GM12878 (cell line): ENCODE measurements around the gene SLC25A28. TPM values are rescaled to one million over a fixed set of nuclear protein-coding genes. Genes with fewer than 3 reads are reported as not detected.
A peak's percentile ranks its signal among the peaks of the same experiment; 100 is the strongest.

ENCODE experiments used
- ATF7 ChIP-seq: fragments of 450-650 bp; IDR thresholded peaks from 2 replicates; pipeline ENCODE4 v1.6.1; 2016; ENCODE audit warnings: low read depth, mild to moderate bottlenecking
- BCL3 ChIP-seq: IDR thresholded peaks from 2 replicates; pipeline ENCODE4 v1.6.1; 2011; ENCODE audit warnings: borderline replicate concordance, low read depth, mild to moderate bottlenecking, moderate library complexity, low read length; ENCODE audit not compliant: insufficient read depth, poor library complexity, severe bottlenecking
- CBX3 ChIP-seq: fragments of 200-600 bp; sonication (generic); IDR thresholded peaks from 2 replicates; pipeline ENCODE4 v1.6.1; 2016; ENCODE audit warnings: low read depth, borderline replicate concordance
- CHD4 ChIP-seq: fragments of 200-600 bp; sonication (generic); IDR thresholded peaks from 2 replicates; pipeline ENCODE4 v1.6.1; 2016; ENCODE audit warnings: mild to moderate bottlenecking
- DPF2 ChIP-seq: fragments of 450-650 bp; IDR thresholded peaks from 2 replicates; pipeline ENCODE4 v1.6.1; 2017; ENCODE audit warnings: mild to moderate bottlenecking
- E2F4 ChIP-seq: IDR thresholded peaks from 2 replicates; pipeline ENCODE4 v1.6.1; 2012; ENCODE audit warnings: low read depth, low read length, improper control_type of control experiment
- ELK1 ChIP-seq: IDR thresholded peaks from 2 replicates; pipeline ENCODE4 v1.6.1; 2012; ENCODE audit warnings: low read depth, low read length, improper control_type of control experiment
- ESRRA ChIP-seq: IDR thresholded peaks from 2 replicates; pipeline ENCODE4 v1.6.1; 2012; ENCODE audit warnings: mild to moderate bottlenecking, low read length, improper control_type of control experiment
- HSF1 ChIP-seq: fragments of 150-350 bp; IDR thresholded peaks from 2 replicates; pipeline ENCODE4 v1.6.1; 2014; ENCODE audit warnings: mild to moderate bottlenecking, low read depth, low read length
- IKZF2 ChIP-seq, 2 experiments: fragments of 450-650 bp; IDR thresholded peaks; 2 replicates each; pipeline ENCODE4 v1.6.1; 2017; ENCODE audit warnings: mild to moderate bottlenecking in 2 of 2, moderate library complexity in 2 of 2
- IRF5 ChIP-seq: fragments of 450-650 bp; IDR thresholded peaks from 2 replicates; pipeline ENCODE4 v1.6.1; 2017; ENCODE audit warnings: borderline replicate concordance
- JUNB ChIP-seq: IDR thresholded peaks from 2 replicates; pipeline ENCODE4 v1.6.1; 2016; ENCODE audit warnings: antibody characterized with exemption, mild to moderate bottlenecking
- MEF2B ChIP-seq: fragments of 450-650 bp; IDR thresholded peaks from 2 replicates; pipeline ENCODE4 v1.6.1; 2018; ENCODE audit warnings: mild to moderate bottlenecking, moderate library complexity; ENCODE audit not compliant: partially characterized antibody, poor library complexity, severe bottlenecking
- MTA2 ChIP-seq: fragments of 450-650 bp; IDR thresholded peaks from 2 replicates; pipeline ENCODE4 v1.6.1; 2016; ENCODE audit warnings: low read depth, mild to moderate bottlenecking, moderate library complexity
- MYC ChIP-seq: IDR thresholded peaks from 2 replicates; pipeline ENCODE4 v1.6.1; 2011; ENCODE audit warnings: mild to moderate bottlenecking, low read length, moderate library complexity, inconsistent platforms; ENCODE audit not compliant: insufficient read depth, insufficient replicate concordance, insufficient read length, severe bottlenecking
- RCOR1 ChIP-seq: conservative IDR thresholded peaks from 2 replicates; pipeline ENCODE4 v1.6.1; 2012; ENCODE audit warnings: low read depth, low read length, improper control_type of control experiment
- RELB ChIP-seq: fragments of 450-650 bp; IDR thresholded peaks from 2 replicates; pipeline ENCODE4 v1.6.1; 2017; ENCODE audit warnings: low read depth, mild to moderate bottlenecking, moderate library complexity
- STAT1 ChIP-seq: fragments of 450-650 bp; conservative IDR thresholded peaks from 2 replicates; pipeline ENCODE4 v1.6.1; 2014; ENCODE audit warnings: antibody characterized with exemption, mild to moderate bottlenecking
- USF1 ChIP-seq: IDR thresholded peaks from 2 replicates; pipeline ENCODE4 v1.6.1; 2011; ENCODE audit warnings: borderline replicate concordance, low read depth, mild to moderate bottlenecking, moderate library complexity, mixed read lengths, low read length; ENCODE audit not compliant: insufficient read depth; ENCODE audit errors: extremely low read length
- ZNF384 ChIP-seq: IDR thresholded peaks from 2 replicates; pipeline ENCODE4 v1.6.1; 2012; ENCODE audit warnings: low read depth, mild to moderate bottlenecking, low read length, improper control_type of control experiment, borderline replicate concordance
- polyA plus RNA-seq, 11 experiments: library from polyadenylated mRNA; depleted of rRNA in 4 of 11; unstranded in 6 of 11; stranded (reverse) in 5 of 11; fragments of >200 nt; fragmentation: Nextera tagmentation in 4 of 11; fragmentation: Illumina TruSeq in 1 of 11; extraction: Ambion mirVana in 4 of 11; extraction: Trizol in 1 of 11; gene quantifications; 1 replicate in 1 of 11; 2 replicates in 10 of 11; pipeline versions ENCODE4 v1.2.1 to v1.2.3, GENCODE V29; 2011 to 2016; ENCODE audit warnings: inconsistent platforms in 2 of 11, missing spikeins in 2 of 11, low read depth in 1 of 11
- total RNA-seq, 4 experiments: library from RNA; depleted of rRNA in 3 of 4; stranded (reverse); fragments of >200 nt in 3 of 4; fragmentation: Illumina TruSeq in 1 of 4; extraction: Trizol in 1 of 4; gene quantifications; 2 replicates each; pipeline versions ENCODE4 v1.2.1 to v1.2.3, GENCODE V29; 2013 to 2021

SLC25A28 gene
- total and polyA plus RNA-seq, 10 of the 15 experiments (the other 5 are each of a cell fraction or from before 2014, with no cell fraction given), result 7.5 to 47.8 (median 24.9) TPM

GRCh38 chr10:99619851-99620710 lies at the start of gene SLC25A28 (continued):
- TF ChIP-seq MTA2, result no peak
- no peak for TF ChIP-seq STAT1
- TF ChIP-seq RCOR1, result no peak
- TF ChIP-seq HSF1, result no peak
- TF ChIP-seq ATF7, result peak; percentile 36; the same call in 1 of the 2 replicates
- no peak for TF ChIP-seq CBX3
- TF ChIP-seq MYC, result no peak
- no peak for TF ChIP-seq BCL3
- TF ChIP-seq JUNB, result no peak
- TF ChIP-seq ZNF384, result no peak
- TF ChIP-seq RELB, result no peak
- no peak for TF ChIP-seq ESRRA
- TF ChIP-seq MEF2B, result no peak
- TF ChIP-seq DPF2, result peak; percentile 34; the same call in 1 of the 2 replicates
- no peak for TF ChIP-seq IKZF2 (IDR thresholded peaks at IDR 0.05)
- no peak for TF ChIP-seq IRF5
- TF ChIP-seq USF1, result no peak
- no peak for TF ChIP-seq CHD4
- TF ChIP-seq ELK1, result no peak
- no peak for TF ChIP-seq E2F4
